ENCODE results near the gene F12.

The F12 gene

DNA sequence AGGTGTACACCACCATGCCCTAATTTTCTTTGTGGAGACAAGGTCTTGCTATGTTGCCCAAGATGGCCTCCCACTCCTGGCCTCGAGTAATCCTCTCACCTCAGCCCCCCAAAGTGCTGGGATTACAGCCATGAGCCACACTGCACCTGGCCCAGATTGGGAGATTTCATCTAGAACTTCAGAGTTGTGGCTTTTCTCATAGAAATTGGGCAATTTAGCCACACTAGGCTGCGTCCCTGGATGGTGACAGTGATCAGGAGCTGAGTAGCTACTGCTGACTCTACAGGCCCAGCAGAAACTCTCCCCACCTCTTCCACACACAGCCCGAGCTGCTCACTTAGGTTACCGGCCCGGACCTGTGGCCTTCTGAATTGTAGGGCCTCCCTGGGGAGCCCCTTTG, 16.6 kb downstream of the F12 start:
- Mint-ChIP-seq H3K4me1 (peaks cover 34% of the 10 kb centered on the region), H3K9me3 (no peaks in the 10 kb centered on the region), H3K36me3 (no peaks in the 10 kb centered on the region), H3K27me3 (no peaks in the 10 kb centered on the region), H3K27ac (no peak overlapping the region), H3K4me3 (no peak overlapping the region)

DNA sequence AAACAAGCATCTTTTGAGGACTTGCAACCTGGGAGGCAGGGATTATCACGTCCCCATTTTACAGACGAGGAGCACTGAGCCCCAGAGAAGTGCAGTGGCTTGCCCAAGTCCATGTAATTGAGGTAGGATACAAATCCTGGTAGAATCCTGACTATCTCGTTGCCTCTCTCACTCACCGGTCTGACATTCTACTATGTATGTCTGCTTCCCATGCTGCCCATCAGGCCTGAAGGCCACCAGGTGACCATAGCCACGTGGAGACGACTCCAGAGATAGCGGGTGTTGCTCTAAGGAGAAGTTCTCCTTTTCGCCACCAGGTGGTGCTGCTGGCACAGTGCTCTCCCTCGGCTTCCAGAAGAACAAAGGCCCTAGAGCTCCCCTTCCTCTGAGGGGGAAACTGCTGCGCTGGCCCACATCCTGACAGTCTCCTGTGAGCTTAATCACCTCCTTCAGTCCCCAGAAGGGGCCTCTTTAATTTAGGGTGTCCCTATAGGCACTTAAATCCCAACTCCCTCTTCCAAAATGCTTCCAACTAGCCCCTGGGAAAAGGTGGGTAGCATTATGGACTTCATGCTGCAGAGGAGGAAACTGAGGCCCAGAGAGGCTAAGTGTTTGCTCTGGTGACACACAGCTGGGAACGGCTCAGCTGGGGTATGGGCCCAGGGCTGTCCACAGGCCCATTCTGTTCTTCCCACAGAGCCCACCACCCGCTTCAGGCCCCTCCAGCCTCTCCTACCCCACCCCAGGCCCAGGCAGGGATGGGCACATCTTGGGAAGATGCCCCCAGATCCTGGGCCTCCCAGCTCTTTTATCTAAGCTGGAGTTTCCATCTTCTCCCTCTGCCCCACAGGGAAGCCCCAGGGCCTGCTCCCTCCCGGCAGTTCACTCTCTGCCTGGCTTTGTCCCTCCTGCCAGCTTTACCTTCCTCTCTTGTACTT, 18.7 kb downstream of the F12 start:
- Mint-ChIP-seq H3K4me1 (peaks cover 34% of the 10 kb centered on the region), H3K4me3 (peak overlapping the region; percentile 15), H3K9me3 (no peaks in the 10 kb centered on the region), H3K27me3 (no peaks in the 10 kb centered on the region), H3K27ac (peak overlapping the region; percentile 63), H3K36me3 (no peaks in the 10 kb centered on the region)

DNA sequence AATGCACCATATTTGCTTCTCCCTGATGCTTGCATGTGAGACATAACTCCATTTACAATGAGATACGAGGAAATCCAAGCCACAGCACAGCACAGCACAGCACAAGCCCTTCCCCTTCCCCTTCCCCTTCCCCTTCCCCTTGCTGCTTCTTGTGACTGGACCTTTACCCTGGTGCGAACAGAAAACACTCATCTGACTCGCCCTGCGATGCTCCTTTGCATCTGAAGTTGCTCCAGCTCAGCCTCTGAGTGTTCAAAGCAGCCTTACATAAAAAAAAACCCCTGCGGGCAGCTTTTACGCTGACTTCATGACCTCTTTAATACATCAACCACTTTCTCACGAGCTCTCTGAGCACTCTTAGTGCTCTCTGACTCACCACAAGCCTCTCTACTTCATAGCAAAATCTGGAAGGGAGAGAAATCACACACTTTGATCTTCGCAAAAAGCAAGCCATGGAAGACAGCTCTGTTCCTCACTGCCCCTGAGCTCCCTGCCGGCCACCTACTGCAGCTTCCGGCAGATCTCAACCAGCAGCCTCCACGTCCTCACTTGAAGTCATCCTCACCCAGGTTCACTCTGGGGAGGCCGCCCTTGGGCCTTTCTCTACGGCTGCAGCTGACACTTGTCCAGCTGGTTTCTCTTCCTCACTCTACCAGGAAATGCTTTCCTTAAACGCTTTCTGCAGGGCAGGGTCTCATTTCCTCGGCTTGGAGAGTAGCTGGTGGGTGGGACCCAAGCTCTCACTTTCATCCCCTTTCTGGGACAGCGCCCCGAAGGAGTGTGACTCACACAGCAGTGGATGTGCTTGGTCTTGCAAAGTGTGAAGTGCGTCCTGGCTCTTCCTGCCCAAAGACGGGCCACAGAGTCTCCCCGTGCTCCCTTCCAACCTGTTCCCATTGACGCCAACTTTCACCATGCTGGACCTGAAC, 19.9 kb downstream of the F12 start:
- no peaks in the 10 kb centered on the region for H3K27me3 Mint-ChIP-seq
- no peaks in the 10 kb centered on the region for H3K36me3 Mint-ChIP-seq

DNA sequence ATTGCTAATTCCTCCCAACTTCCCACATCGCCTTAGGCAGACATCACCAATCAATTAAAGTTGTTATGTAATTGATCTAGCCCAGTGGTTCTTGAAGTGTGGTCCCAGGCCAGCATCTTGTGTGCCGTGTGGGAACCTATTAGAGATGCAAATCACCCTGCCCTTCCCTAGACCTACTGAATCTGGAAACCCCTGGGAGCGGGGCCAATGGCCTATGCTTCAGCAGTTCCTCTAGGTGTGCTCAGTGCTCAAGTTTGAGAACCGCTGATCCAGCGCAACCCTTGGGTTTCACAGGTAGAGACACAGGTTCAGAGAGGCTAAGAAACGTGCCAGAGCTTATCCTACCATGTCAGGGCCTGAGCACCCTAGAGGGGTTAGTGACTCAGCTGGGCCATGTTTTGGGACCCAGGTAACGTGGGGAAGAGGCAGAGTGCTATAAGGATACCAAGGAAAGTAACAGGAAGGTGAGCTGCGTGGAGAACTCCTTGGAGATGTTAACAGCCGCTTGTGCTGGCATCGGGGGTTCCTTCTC, 20.8 kb downstream of the F12 start:
- Mint-ChIP-seq H3K36me3 (no peaks in the 10 kb centered on the region), H3K4me1 (peaks cover 39% of the 10 kb centered on the region), H3K27ac (peak overlapping the region; percentile 67), H3K27me3 (no peaks in the 10 kb centered on the region), H3K4me3 (no peak overlapping the region), H3K9me3 (no peaks in the 10 kb centered on the region)

More for the DNA sequence above, 19.9 kb downstream of the F12 start:
- peak overlapping the region; percentile 66 for H3K27ac Mint-ChIP-seq
- peak overlapping the region; percentile 53 for H3K4me3 Mint-ChIP-seq
- H3K4me1 Mint-ChIP-seq: peaks cover 34% of the 10 kb centered on the region
- H3K9me3 Mint-ChIP-seq: no peaks in the 10 kb centered on the region

DNA sequence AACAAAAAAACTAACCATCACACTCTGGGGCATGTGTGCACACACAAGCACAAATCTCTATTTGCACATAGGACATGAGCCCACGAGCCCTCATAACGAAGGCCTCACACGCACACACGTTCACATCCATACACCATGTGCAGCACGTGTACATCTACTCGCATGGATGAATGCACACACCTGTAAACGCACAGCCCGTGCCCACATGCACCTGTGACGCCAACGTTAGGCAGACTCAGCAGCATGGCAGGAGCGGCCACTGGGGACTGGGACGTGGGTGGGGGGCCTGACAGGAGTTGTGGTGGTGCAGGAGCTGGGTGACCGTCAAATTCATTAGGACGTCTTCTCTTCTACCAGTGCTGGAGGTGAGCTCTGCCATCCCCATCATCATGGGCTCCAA, 22.0 kb downstream of the F12 start:
- Mint-ChIP-seq H3K27ac (no peak overlapping the region), H3K27me3 (no peaks in the 10 kb centered on the region), H3K36me3 (no peaks in the 10 kb centered on the region), H3K9me3 (no peaks in the 10 kb centered on the region), H3K4me1 (peaks cover 48% of the 10 kb centered on the region), H3K4me3 (no peak overlapping the region)

DNA sequence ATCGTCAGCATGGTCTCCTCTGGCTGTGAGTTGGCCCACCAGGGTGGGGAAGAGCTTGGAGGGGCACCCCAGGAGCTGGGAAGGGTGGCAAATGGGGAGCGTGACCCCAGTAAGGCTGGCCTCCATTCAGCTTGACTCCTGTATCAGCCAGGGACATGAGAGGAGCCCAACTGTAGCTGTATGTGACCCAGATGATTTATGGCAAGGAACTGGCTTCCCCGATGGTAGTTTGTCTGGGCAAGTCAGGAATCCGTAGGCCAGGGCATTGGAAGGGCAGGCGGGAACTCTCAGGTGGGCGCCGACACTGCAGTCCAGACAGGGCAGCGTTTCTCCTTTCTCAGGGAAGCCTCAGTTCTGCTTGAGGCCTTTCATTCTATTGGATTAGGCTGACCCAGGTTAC, 22.8 kb downstream of the F12 start:
- no peaks in the 10 kb centered on the region for H3K27me3 Mint-ChIP-seq

DNA sequence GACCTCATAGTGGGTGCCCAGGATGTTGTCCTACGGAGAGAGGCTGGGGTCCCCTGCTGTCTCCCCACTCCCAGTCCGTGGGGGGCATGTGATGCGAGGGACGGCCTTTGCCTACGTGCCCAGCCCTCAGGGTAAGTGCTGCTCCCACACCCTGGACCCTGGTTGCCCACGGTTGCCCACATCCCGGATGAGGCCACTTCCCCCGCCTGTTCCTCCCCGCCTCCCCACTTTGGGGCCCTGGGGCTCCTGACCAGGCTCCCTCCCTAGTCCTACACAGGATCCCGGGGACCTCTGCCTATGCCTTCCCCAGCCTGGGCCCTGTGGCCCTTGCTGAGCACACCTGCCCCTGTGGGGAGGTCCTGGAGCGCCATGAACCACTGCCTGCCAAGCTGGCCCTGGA, 23.6 kb downstream of the F12 start:
- H3K4me1 Mint-ChIP-seq: peaks cover 47% of the 10 kb centered on the region
- no peaks in the 10 kb centered on the region for H3K27me3 Mint-ChIP-seq
- H3K9me3 Mint-ChIP-seq: no peaks in the 10 kb centered on the region
- H3K4me3 Mint-ChIP-seq: no peak overlapping the region
- no peak overlapping the region for H3K27ac Mint-ChIP-seq
- no peaks in the 10 kb centered on the region for H3K36me3 Mint-ChIP-seq

More for the DNA sequence above, 22.8 kb downstream of the F12 start:
- H3K4me3 Mint-ChIP-seq: no peak overlapping the region
- H3K9me3 Mint-ChIP-seq: no peaks in the 10 kb centered on the region
- no peaks in the 10 kb centered on the region for H3K36me3 Mint-ChIP-seq
- H3K27ac Mint-ChIP-seq: no peak overlapping the region
- peaks cover 51% of the 10 kb centered on the region for H3K4me1 Mint-ChIP-seq

DNA sequence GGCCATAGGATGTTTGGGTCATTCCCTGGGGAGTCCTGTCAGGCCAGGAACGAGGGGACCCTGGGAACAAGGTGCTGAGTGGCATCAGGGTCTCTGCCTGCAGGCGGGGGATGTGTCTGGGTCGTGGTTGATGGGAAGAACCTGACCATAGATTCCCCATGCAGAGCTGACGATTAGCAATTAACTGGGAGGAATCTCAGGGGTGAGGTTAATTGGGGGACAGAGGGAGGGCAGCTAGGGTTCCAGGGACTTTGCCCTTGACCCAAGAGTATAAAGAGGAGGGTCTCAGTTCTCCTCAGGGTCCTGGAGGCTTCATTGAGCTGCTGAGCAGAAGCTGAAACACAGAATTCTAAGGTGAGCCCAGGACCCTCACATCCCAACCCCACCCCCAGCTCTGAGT, 25.2 kb downstream of the F12 start, which contains the start of gene SLC34A1:
Gene SLC34A1 (plus strand): TSS at position 301 of the 400 bp plus-strand sequence. CDS start 1,308 bp downstream, outside the sequence.
- Mint-ChIP-seq H3K4me3 (no peak within 1 kb of the TSS), H3K36me3 (no peaks in the 10 kb centered on the region), H3K9me3 (no peaks in the 10 kb centered on the region), H3K4me1 (peaks cover 43% of the 10 kb centered on the region), H3K27me3 (no peaks in the 10 kb centered on the region), H3K27ac (peak within 1 kb of the TSS; percentile 23)

DNA sequence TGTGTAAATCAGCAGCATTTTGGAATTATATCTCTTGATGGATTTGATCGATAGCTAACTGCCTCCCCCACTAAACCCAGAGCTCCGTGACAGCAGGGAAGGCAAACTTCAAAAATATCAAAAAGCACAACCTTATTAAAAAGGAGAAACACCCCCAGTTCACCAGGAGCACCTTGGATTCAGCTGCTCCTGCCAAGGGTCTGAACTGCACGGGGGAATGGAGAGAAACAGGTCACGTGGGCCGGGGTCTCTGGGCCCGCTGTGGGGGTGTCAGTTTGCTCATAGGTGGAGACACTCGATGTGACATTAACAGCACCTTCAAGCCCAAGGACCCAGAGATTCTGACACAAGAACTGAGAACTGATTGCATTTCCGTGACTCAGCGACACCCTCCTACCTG, 26.2 kb downstream of the F12 start:
- H3K9me3 Mint-ChIP-seq: no peaks in the 10 kb centered on the region
- H3K36me3 Mint-ChIP-seq: no peaks in the 10 kb centered on the region
- peak overlapping the region; percentile 23 for H3K27ac Mint-ChIP-seq
- H3K27me3 Mint-ChIP-seq: no peaks in the 10 kb centered on the region
- peaks cover 36% of the 10 kb centered on the region for H3K4me1 Mint-ChIP-seq
- no peak overlapping the region for H3K4me3 Mint-ChIP-seq

DNA sequence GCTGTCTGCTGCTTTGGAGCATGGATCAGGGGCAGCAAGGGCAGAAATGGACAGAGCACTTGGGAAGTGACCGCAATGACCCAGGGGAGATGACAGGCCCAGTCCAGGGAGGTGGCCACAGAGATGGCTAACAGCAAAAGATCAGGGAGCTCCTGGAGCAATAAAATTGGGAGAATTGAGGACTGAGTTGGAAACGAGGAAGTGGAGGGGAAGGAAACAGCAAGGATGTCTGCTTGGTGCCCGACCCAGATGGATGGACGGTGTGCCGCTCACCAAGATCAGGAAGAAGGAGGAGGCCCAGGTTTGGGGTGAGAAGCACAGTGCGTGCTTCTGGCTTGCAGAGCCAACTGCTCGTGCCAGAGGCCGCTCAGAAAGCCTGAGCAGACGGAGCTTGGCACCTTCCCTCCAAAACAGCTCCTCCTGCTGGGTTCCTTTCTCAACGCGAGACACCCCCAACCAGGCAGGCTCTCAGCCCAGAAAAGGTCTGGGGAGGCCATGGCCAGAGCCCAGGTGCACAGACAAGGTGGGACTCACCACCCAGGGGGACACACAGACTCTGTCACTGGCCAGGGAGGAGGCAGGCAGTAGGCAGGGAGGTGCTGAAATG, 26.8 kb downstream of the F12 start:
- H3K4me1 Mint-ChIP-seq: peaks cover 36% of the 10 kb centered on the region
- H3K36me3 Mint-ChIP-seq: no peaks in the 10 kb centered on the region
- H3K27ac Mint-ChIP-seq: no peak overlapping the region
- H3K27me3 Mint-ChIP-seq: no peaks in the 10 kb centered on the region
- H3K4me3 Mint-ChIP-seq: peak overlapping the region; percentile 8
- no peaks in the 10 kb centered on the region for H3K9me3 Mint-ChIP-seq

DNA sequence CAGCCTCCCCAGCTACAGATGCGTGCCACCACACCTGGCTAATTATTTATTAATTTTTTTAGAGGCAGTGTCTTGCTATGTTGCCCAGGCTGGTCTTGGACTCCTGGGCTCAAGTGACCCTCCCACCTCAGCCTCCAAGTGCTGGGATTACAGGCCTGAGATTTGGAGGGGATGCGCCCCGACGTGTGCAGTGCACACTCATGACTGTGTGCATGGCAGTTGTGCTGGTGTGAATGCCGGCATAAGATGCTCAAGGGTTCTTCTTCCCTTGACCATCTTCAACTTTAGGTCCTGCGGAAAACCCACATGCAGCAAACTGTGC, 28.6 kb downstream of the F12 start:
- H3K4me1 Mint-ChIP-seq: peaks cover 39% of the 10 kb centered on the region
- H3K27ac Mint-ChIP-seq: no peak overlapping the region

DNA sequence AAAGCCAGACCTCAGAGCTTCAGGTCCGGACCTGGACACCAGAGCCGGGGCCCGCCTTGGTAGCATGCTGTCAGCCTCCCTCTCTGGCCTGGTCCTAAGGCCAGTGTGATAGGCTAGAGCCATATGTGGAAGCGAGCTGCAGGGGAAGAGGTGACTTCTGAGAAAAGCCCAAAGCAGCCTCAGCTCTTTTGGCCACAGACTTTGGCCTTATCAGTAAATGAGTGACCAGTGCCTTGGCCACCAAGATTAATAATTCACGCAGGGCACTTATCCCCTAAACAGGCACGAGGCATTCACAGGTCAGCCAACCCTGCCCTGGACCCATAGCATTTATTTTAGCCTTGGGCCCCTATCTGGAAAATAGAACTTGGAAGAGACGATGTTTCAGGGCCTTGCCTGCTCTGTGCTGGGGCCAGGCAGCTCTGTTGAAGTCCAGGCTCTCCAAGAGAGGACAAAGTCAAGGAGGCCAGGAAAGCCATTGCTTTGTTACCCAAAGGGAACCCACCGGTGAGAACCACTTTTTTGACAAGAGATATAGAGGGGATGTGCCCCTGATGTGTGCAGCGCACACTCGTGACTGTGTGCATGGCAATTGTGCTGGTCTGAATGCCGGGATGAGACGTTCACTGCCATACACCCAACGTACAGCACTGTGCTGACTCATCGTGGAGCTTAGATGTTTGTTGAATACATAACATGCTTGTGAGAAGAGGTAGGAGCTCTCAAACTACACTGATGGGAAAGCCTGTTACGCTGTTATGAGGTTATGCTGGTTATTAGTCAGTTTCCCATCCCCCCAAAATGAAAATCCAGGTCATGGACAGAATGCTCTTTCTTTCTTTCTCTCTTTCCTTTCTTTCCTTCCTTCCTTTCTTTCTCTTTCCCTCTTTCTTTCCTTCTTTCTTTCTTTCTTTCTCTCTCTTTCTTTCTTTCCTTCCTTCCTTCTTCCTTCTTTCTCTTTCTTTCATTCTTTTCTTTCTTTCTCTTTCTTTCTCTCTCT, 30.2 kb downstream of the F12 start:
- peaks cover 51% of the 10 kb centered on the region for H3K4me1 Mint-ChIP-seq

More for the DNA sequence above, 28.6 kb downstream of the F12 start:
- no peaks in the 10 kb centered on the region for H3K27me3 Mint-ChIP-seq
- H3K36me3 Mint-ChIP-seq: no peaks in the 10 kb centered on the region
- no peak overlapping the region for H3K4me3 Mint-ChIP-seq
- H3K9me3 Mint-ChIP-seq: no peaks in the 10 kb centered on the region

DNA sequence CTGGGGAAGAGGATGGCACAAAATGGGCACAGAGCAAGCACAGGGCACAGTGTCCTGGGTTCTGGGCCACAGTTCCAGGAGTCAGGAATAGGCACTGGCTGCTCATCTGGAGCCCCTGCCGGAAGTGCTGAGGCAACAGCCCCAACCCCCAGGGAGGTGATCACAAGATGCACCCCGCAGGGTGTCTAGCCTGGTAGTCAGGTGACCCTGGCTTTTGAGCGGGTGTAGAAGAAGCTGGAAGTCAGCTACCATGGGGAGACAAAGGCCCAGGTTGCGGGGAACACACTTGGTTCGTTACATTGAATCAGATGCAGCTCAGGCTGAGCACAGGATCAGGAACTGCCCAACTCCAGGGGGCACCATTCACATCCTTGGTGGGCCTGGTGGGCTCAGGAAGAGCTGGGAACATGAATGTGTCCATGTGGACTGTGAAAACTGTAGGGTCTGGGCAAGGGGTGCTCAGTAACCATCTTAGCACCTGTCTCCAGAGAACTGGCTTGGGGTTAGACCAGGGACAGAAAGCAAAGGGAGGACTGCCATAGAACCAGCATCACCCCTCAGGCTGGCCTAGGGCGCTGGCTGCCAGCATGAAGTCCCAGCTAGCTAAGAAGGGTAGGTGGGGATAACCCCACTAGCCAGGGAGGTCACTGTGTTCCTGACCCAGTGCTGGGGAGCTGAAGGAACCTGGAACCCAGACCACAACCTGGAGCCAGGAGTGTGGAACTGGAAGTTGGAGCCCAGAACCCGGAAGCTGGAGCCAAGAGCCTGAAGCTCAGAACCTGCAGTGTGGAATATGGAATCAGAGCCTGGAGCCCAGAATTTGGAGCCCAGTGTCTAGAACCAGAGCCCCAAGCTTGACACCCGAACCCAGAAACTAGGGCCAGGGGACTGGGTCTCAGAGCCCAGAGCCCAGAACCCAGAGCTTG, 31.2 kb downstream of the F12 start:
- no peaks in the 10 kb centered on the region for H3K27me3 Mint-ChIP-seq
- peak overlapping the region; percentile 12 for H3K27ac Mint-ChIP-seq
- peaks cover 54% of the 10 kb centered on the region for H3K4me1 Mint-ChIP-seq

More for the DNA sequence above, 30.2 kb downstream of the F12 start:
- Mint-ChIP-seq H3K9me3 (no peaks in the 10 kb centered on the region), H3K27ac (peak overlapping the region; percentile 87), H3K4me3 (no peak overlapping the region), H3K36me3 (no peaks in the 10 kb centered on the region), H3K27me3 (no peaks in the 10 kb centered on the region)

More for the DNA sequence above, 31.2 kb downstream of the F12 start:
- H3K4me3 Mint-ChIP-seq: no peak overlapping the region
- no peaks in the 10 kb centered on the region for H3K36me3 Mint-ChIP-seq
- H3K9me3 Mint-ChIP-seq: no peaks in the 10 kb centered on the region
